ENCODE measurements around the gene ZBTB45. TPM values are rescaled to one million over a fixed set of nuclear protein-coding genes. Genes with fewer than 3 reads are reported as not detected.

The ZBTB45 gene
- polyA plus RNA-seq, 3 donors = 2.2 to 5.3 (median 2.6) TPM

DNA sequence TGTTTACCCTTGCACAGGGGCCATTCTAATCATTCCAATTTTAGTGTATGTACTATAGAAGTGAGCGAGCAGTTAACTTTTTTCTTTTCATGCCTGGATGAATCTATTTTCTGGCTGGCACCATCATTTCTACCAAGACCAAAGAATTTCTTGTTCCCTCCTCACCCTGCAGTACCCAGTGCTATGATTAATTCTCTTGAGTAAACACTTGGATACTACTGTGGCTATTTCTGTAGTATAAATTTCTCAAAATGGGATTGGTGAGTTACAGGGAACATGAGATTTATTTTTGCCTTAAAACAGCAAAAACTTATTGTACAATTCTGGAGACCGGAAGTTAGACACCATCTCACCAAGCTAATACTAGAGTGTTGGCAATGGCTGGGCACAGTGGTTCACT lies 35.8 kb downstream of the ZBTB45 start:
- H3K9ac ChIP-seq (ENCODE audit: insufficient read depth, low read length, poor library complexity, severe bottlenecking) = no peak overlapping the region
- H3K27me3 Mint-ChIP-seq (ENCODE audit: low read depth in 3 of 3) = peaks cover 0 to 2% (median 2%) of the 10 kb centered on the region in 3 donors
- no peaks in the 10 kb centered on the region for H3K27me3 ChIP-seq (ENCODE audit: control insufficient read depth in 2 of 2, insufficient read depth in 2 of 2, low read length in 2 of 2)

DNA sequence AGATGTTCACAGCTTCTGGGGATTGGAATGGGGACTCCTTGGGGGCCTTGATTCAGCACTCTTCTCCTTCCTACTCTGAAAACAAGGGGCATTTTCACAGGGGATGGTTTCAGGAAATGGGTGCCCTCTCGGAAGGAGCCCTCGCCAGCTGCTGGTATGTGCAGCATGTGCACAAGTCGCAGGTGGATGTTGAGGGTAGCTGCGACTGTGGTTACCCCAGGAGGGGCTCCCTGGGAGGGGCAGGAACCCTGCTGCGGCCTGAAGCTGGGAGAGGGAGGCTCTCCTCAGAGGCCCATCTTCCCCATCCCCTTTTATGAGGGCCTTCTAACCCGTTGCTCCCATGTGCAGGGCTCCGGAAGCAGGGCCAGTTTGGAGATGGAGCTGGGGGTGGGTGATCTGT lies 37.2 kb downstream of the ZBTB45 start:
- H3K4me1 Mint-ChIP-seq = no peaks in the 10 kb centered on the region
- Histone ChIP-seq H3K27me3 (ENCODE audit: control insufficient read depth in 2 of 2, insufficient read depth in 2 of 2, low read length in 2 of 2) (no peaks in the 10 kb centered on the region), H3K4me3 (replicated peaks in 1 of 3; ENCODE audit: low read depth in 2 of 3, low read length in 3 of 3) (no peak overlapping the region), H2AFZ (ENCODE audit: insufficient read depth, low read depth, low read length, poor library complexity, severe bottlenecking) (no peak overlapping the region), H3K9me3 (replicated peaks in 1 of 2; ENCODE audit: control insufficient read depth in 1 of 2, insufficient read depth in 1 of 2, low read length in 2 of 2) (no peaks in the 10 kb centered on the region), H3K79me2 (ENCODE audit: insufficient read depth, low read length) (no peaks in the 10 kb centered on the region), H4K20me1 (ENCODE audit: insufficient read depth, low read length) (no peaks in the 10 kb centered on the region), H3K36me3 (replicated peaks in 1 of 2; ENCODE audit: control insufficient read depth in 1 of 2, insufficient read depth in 2 of 2, low read length in 2 of 2) (peaks cover 0 to 6% of the 10 kb centered on the region in 2 donors), H3K27ac (ENCODE audit: low read depth in 1 of 2, low read length in 2 of 2) (no peak overlapping the region), H3K4me2 (replicated peaks; ENCODE audit: extremely low read depth, low read length, poor library complexity, severe bottlenecking) (no peak overlapping the region), H3K4me1 (ENCODE audit: control insufficient read depth in 1 of 2, insufficient read depth in 2 of 2, low read length in 2 of 2) (no peaks in the 10 kb centered on the region), H3K9ac (ENCODE audit: insufficient read depth, low read length, poor library complexity, severe bottlenecking) (no peak overlapping the region)
- intact Hi-C loops (cut with micrococcal nuclease) = no loop called here
- no peaks in the 10 kb centered on the region for H3K9me3 Mint-ChIP-seq
- H3K4me3 Mint-ChIP-seq = no peak overlapping the region
- peak overlapping the region in 1 of 7 donors; percentile 12 for H3K27ac Mint-ChIP-seq
- 96% methylated on average over 4 of the region's 7 CpGs for WGBS (ENCODE audit: insufficient coverage)
- H3K27me3 Mint-ChIP-seq (ENCODE audit: low read depth in 3 of 3) = peaks cover 0 to 2% (median 0%) of the 10 kb centered on the region in 3 donors
- DNase-seq = no peak
- TF ChIP-seq, protein P1, sequence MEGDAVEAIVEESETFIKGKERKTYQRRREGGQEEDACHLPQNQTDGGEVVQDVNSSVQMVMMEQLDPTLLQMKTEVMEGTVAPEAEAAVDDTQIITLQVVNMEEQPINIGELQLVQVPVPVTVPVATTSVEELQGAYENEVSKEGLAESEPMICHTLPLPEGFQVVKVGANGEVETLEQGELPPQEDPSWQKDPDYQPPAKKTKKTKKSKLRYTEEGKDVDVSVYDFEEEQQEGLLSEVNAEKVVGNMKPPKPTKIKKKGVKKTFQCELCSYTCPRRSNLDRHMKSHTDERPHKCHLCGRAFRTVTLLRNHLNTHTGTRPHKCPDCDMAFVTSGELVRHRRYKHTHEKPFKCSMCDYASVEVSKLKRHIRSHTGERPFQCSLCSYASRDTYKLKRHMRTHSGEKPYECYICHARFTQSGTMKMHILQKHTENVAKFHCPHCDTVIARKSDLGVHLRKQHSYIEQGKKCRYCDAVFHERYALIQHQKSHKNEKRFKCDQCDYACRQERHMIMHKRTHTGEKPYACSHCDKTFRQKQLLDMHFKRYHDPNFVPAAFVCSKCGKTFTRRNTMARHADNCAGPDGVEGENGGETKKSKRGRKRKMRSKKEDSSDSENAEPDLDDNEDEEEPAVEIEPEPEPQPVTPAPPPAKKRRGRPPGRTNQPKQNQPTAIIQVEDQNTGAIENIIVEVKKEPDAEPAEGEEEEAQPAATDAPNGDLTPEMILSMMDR (IDR thresholded peaks at IDR 0.05) = no peak
- H3K36me3 Mint-ChIP-seq = peaks cover 3 to 8% of the 10 kb centered on the region in 2 donors

More for the DNA sequence above, 35.8 kb downstream of the ZBTB45 start:
- H3K79me2 ChIP-seq (ENCODE audit: insufficient read depth, low read length) = no peaks in the 10 kb centered on the region
- H3K4me1 Mint-ChIP-seq = no peaks in the 10 kb centered on the region
- no peaks in the 10 kb centered on the region for H4K20me1 ChIP-seq (ENCODE audit: insufficient read depth, low read length)
- H3K4me3 Mint-ChIP-seq = no peak overlapping the region
- no peaks in the 10 kb centered on the region for H3K9me3 Mint-ChIP-seq
- intact Hi-C loops (cut with micrococcal nuclease) = no loop called here
- no peaks in the 10 kb centered on the region for H3K9me3 ChIP-seq (replicated peaks in 1 of 2; ENCODE audit: control insufficient read depth in 1 of 2, insufficient read depth in 1 of 2, low read length in 2 of 2)
- H3K4me3 ChIP-seq (replicated peaks in 1 of 3; ENCODE audit: low read depth in 2 of 3, low read length in 3 of 3) = no peak overlapping the region
- no peaks in the 10 kb centered on the region for H3K4me1 ChIP-seq (ENCODE audit: control insufficient read depth in 1 of 2, insufficient read depth in 2 of 2, low read length in 2 of 2)
- H3K27ac ChIP-seq (ENCODE audit: low read depth in 1 of 2, low read length in 2 of 2) = no peak overlapping the region
- H2AFZ ChIP-seq (ENCODE audit: insufficient read depth, low read depth, low read length, poor library complexity, severe bottlenecking) = no peak overlapping the region
- 100% methylated on average over 1 of the region's 2 CpGs for WGBS (ENCODE audit: insufficient coverage)
- H3K36me3 Mint-ChIP-seq = peaks cover 3 to 8% of the 10 kb centered on the region in 2 donors
- DNase-seq = no peak
- no peak overlapping the region for H3K4me2 ChIP-seq (replicated peaks; ENCODE audit: extremely low read depth, low read length, poor library complexity, severe bottlenecking)
- TF ChIP-seq, protein P1 (IDR thresholded peaks at IDR 0.05) = no peak
- H3K36me3 ChIP-seq (replicated peaks in 1 of 2; ENCODE audit: control insufficient read depth in 1 of 2, insufficient read depth in 2 of 2, low read length in 2 of 2) = peaks cover 0 to 6% of the 10 kb centered on the region in 2 donors
- H3K27ac Mint-ChIP-seq = no peak overlapping the region

All from CD14-positive monocyte (primary cell).